ENCODE data around the gene RAB27A.

The RAB27A gene

GRCh38 chr15:55289746-55290527 is at the start of gene RAB27A:
Gene RAB27A, minus strand, starts transcription at chr15:55289813. Its CDS starts 54,879 bp downstream, at chr15:55234934.
- H3K9me3 ChIP-seq (ENCODE audit: control insufficient read depth, low read length): no peaks in the 10 kb centered on the region
- peak within 1 kb of the TSS; percentile 80 for H3K9ac ChIP-seq
- H3K36me3 ChIP-seq (ENCODE audit: control insufficient read depth, insufficient read depth, low read length): no peaks in the 10 kb centered on the region
- peak within 1 kb of the TSS; percentile 86 for H2AFZ ChIP-seq
- TF ChIP-seq CTCF (IDR thresholded peaks at IDR 0.05): no peak
- no peaks in the 10 kb centered on the region for H3K79me2 ChIP-seq
- peak within 1 kb of the TSS; percentile 95 for H3K4me2 ChIP-seq (ENCODE audit: low read length)
- peak within 1 kb of the TSS; percentile 80 for H3K4me3 ChIP-seq (ENCODE audit: low read depth, low read length)
- no peaks in the 10 kb centered on the region for H3K27me3 ChIP-seq (ENCODE audit: control insufficient read depth, insufficient read depth, low read length)
- peak within 1 kb of the TSS; percentile 80 for H3K27ac ChIP-seq
- H3K4me1 ChIP-seq: no peaks in the 10 kb centered on the region

GRCh38 chr15:55337160-55337559 is 47.5 kb upstream of the RAB27A start:
- Histone ChIP-seq H3K27ac (no peak overlapping the region), H3K36me3 (ENCODE audit: control insufficient read depth, insufficient read depth, low read length) (no peaks in the 10 kb centered on the region), H3K4me1 (no peaks in the 10 kb centered on the region), H2AFZ (no peak overlapping the region), H3K4me3 (ENCODE audit: low read depth, low read length) (no peak overlapping the region), H3K4me2 (ENCODE audit: low read length) (no peak overlapping the region), H3K27me3 (ENCODE audit: control insufficient read depth, insufficient read depth, low read length) (no peaks in the 10 kb centered on the region), H3K79me2 (no peaks in the 10 kb centered on the region), H3K9me3 (ENCODE audit: control insufficient read depth, low read length) (no peaks in the 10 kb centered on the region), H3K9ac (no peak overlapping the region)
- TF ChIP-seq CTCF (IDR thresholded peaks at IDR 0.05): no peak

GRCh38 chr15:55334997-55335396 is 45.4 kb upstream of the RAB27A start:
- H3K36me3 ChIP-seq (ENCODE audit: control insufficient read depth, insufficient read depth, low read length): no peaks in the 10 kb centered on the region
- H2AFZ ChIP-seq: no peak overlapping the region
- no peak overlapping the region for H3K4me3 ChIP-seq (ENCODE audit: low read depth, low read length)
- no peaks in the 10 kb centered on the region for H3K4me1 ChIP-seq
- no peaks in the 10 kb centered on the region for H3K79me2 ChIP-seq
- no peaks in the 10 kb centered on the region for H3K9me3 ChIP-seq (ENCODE audit: control insufficient read depth, low read length)
- H3K27ac ChIP-seq: no peak overlapping the region
- TF ChIP-seq CTCF (IDR thresholded peaks at IDR 0.05): no peak
- H3K27me3 ChIP-seq (ENCODE audit: control insufficient read depth, insufficient read depth, low read length): no peaks in the 10 kb centered on the region
- H3K9ac ChIP-seq: no peak overlapping the region
- H3K4me2 ChIP-seq (ENCODE audit: low read length): no peak overlapping the region

- H3K4me2 ChIP-seq (ENCODE audit: low read length): no peak overlapping the region
- H3K4me3 ChIP-seq (ENCODE audit: low read depth, low read length): no peak overlapping the region
- H3K36me3 ChIP-seq (ENCODE audit: control insufficient read depth, insufficient read depth, low read length): no peaks in the 10 kb centered on the region
- no peak for TF ChIP-seq CTCF (IDR thresholded peaks at IDR 0.05)
- no peak overlapping the region for H2AFZ ChIP-seq
- H3K27ac ChIP-seq: no peak overlapping the region
- H3K27me3 ChIP-seq (ENCODE audit: control insufficient read depth, insufficient read depth, low read length): no peaks in the 10 kb centered on the region
- no peak overlapping the region for H3K9ac ChIP-seq
- no peaks in the 10 kb centered on the region for H3K4me1 ChIP-seq
- no peaks in the 10 kb centered on the region for H3K9me3 ChIP-seq (ENCODE audit: control insufficient read depth, low read length)
- no peaks in the 10 kb centered on the region for H3K79me2 ChIP-seq
Measured at GRCh38 chr15:55334371-55334770, 44.8 kb upstream of the RAB27A start.

- TF ChIP-seq CTCF (IDR thresholded peaks at IDR 0.05): no peak
- H3K79me2 ChIP-seq: no peaks in the 10 kb centered on the region
- H2AFZ ChIP-seq: no peak overlapping the region
- H3K4me1 ChIP-seq: no peaks in the 10 kb centered on the region
- no peaks in the 10 kb centered on the region for H3K27me3 ChIP-seq (ENCODE audit: control insufficient read depth, insufficient read depth, low read length)
- H3K4me3 ChIP-seq (ENCODE audit: low read depth, low read length): no peak overlapping the region
- H3K9ac ChIP-seq: no peak overlapping the region
- H3K9me3 ChIP-seq (ENCODE audit: control insufficient read depth, low read length): no peaks in the 10 kb centered on the region
- no peak overlapping the region for H3K27ac ChIP-seq
- no peaks in the 10 kb centered on the region for H3K36me3 ChIP-seq (ENCODE audit: control insufficient read depth, insufficient read depth, low read length)
- H3K4me2 ChIP-seq (ENCODE audit: low read length): no peak overlapping the region
Measured at GRCh38 chr15:55327387-55327786, 37.8 kb upstream of the RAB27A start.
